ENCODE results near the gene PLEKHA6. TPM values are rescaled to one million over a fixed set of nuclear protein-coding genes. Genes with fewer than 3 reads are reported as not detected.
A peak's percentile ranks its signal among the peaks of the same experiment; 100 is the strongest.

Gene PLEKHA6
- total and polyA plus RNA-seq, 2 of the 4 experiments (the other 2 are of a cell fraction): 8.2 to 19.9 TPM

GRCh38 chr1:204390751-204391466 lies 31.2 kb upstream of the PLEKHA6 start:
- no peak overlapping the region for H3K9ac ChIP-seq (ENCODE audit: low read depth, low read length)
- H3K4me3 ChIP-seq (ENCODE audit: insufficient read depth, low read depth, low read length): no peak overlapping the region
- no peak overlapping the region for H3K23ac ChIP-seq (ENCODE audit: low read depth, low read length)
- H3K18ac ChIP-seq (ENCODE audit: low read depth, low read length): no peak overlapping the region
- H2AFZ ChIP-seq (replicated peaks; ENCODE audit: low read length, poor library complexity): no peak overlapping the region
- H2BK120ac ChIP-seq (ENCODE audit: low read depth, low read length): no peak overlapping the region
- WGBS, 2 experiments (ENCODE audit: extremely low coverage in 2 of 2, insufficient read length in 1 of 2): no CpG with 5 or more reads among the region's 4 CpGs
- H4K8ac ChIP-seq (ENCODE audit: low read depth in 2 of 2, low read length in 2 of 2): no peak overlapping the region
- no peaks in the 10 kb centered on the region for H3K36me3 ChIP-seq (ENCODE audit: control insufficient read depth, insufficient read depth, low read length)
- H3K27me3 ChIP-seq (ENCODE audit: control insufficient read depth, insufficient read depth, low read length): peaks cover 8% of the 10 kb centered on the region
- DNase-seq (peak; percentile 41), ATAC-seq (ENCODE audit: low read depth) (no peak)
- H2AK9ac ChIP-seq (replicated peaks; ENCODE audit: low read depth, low read length, poor library complexity): no peak overlapping the region
- H3K79me1 ChIP-seq (ENCODE audit: low read depth in 1 of 2, low read length in 2 of 2): no peaks in the 10 kb centered on the region
- H4K20me1 ChIP-seq (ENCODE audit: insufficient read depth, low read length): no peaks in the 10 kb centered on the region
- H3K4me1 ChIP-seq (ENCODE audit: control insufficient read depth, insufficient read depth, low read length): no peaks in the 10 kb centered on the region
- no peak overlapping the region for H4K5ac ChIP-seq (ENCODE audit: low read depth, low read length)
- no peak for TF ChIP-seq RCOR1 (IDR thresholded peaks at IDR 0.05; ENCODE audit: insufficient replicate concordance, low read length)
- no peak for TF ChIP-seq NFE2L2 (IDR thresholded peaks at IDR 0.05; ENCODE audit: low read depth, low read length)
- TF ChIP-seq FOS (IDR thresholded peaks at IDR 0.05; ENCODE audit: low read depth, low read length): no peak
- no peak for TF ChIP-seq BHLHE40 (IDR thresholded peaks at IDR 0.05; ENCODE audit: low read depth, low read length)
- no peak for TF ChIP-seq USF2 (IDR thresholded peaks at IDR 0.05; ENCODE audit: low read depth, low read length)
- TF ChIP-seq RFX5 (IDR thresholded peaks at IDR 0.05; ENCODE audit: low read depth, low read length): no peak
- no peak for TF ChIP-seq MXI1 (IDR thresholded peaks at IDR 0.05; ENCODE audit: borderline replicate concordance, low read depth, low read length)
- no peak for TF ChIP-seq SMC3 (IDR thresholded peaks at IDR 0.05; ENCODE audit: low read depth, low read length)
- TF ChIP-seq RAD21 (IDR thresholded peaks at IDR 0.05; ENCODE audit: low read length): no peak
- TF ChIP-seq POLR2A (IDR thresholded peaks at IDR 0.05; ENCODE audit: low read depth, low read length): no peak
- no peak for TF ChIP-seq CEBPB (IDR thresholded peaks at IDR 0.05; ENCODE audit: low read depth, low read length)
- TF ChIP-seq CHD1 (IDR thresholded peaks at IDR 0.05; ENCODE audit: low read depth, low read length): no peak
- no peak for TF ChIP-seq MAZ (IDR thresholded peaks at IDR 0.05; ENCODE audit: borderline replicate concordance, low read depth, low read length)
- TF ChIP-seq CTCF (conservative IDR thresholded peaks at IDR 0.05; ENCODE audit: low read depth, low read length): no peak
- TF ChIP-seq ELK1 (IDR thresholded peaks at IDR 0.05; ENCODE audit: borderline replicate concordance, low read depth, low read length): no peak
- TF ChIP-seq MAFK (IDR thresholded peaks at IDR 0.05; ENCODE audit: low read depth, low read length): no peak
- CTCF ChIA-PET: interaction anchor here (1.3 kb wide), 1 partner anchor 8 kb away, joined by 4 read pairs; no protein-coding TSS in a partner anchor
- intact Hi-C loops (cut with micrococcal nuclease): no loop called here
- POLR2A ChIA-PET (ENCODE audit: unreplicated experiment): no interaction called here
- H3K9me1 ChIP-seq (ENCODE audit: insufficient read depth, low read length): no peaks in the 10 kb centered on the region
- H2BK20ac ChIP-seq (ENCODE audit: low read depth, low read length): no peak overlapping the region
- no peak overlapping the region for H2AK5ac ChIP-seq (ENCODE audit: low read depth, low read length)
- H3K9me3 ChIP-seq (ENCODE audit: control insufficient read depth, insufficient read depth, low read length): no peaks in the 10 kb centered on the region
- no peak overlapping the region for H4K91ac ChIP-seq (ENCODE audit: insufficient read depth, low read depth, low read length)
- dilution Hi-C loops (cut with HindIII; ENCODE audit: low sequenced_read_pairs, unreplicated experiment): loop anchor here (25.0 kb wide), 2 partner anchors 229 to 529 kb away; partner anchors contain the start of genes ETNK2, REN and SNRPE
- no peak overlapping the region for H3K56ac ChIP-seq (ENCODE audit: extremely low read depth, insufficient read depth, low read length)
- no peak overlapping the region for H3K27ac ChIP-seq (ENCODE audit: insufficient read depth, low read length)
- no peak overlapping the region for H2BK5ac ChIP-seq (ENCODE audit: low read depth, low read length, poor library complexity, severe bottlenecking)
- no peak overlapping the region for H2BK15ac ChIP-seq (ENCODE audit: low read depth, low read length)
- H3K4me2 ChIP-seq (ENCODE audit: low read depth, low read length): no peak overlapping the region
- in situ Hi-C loops (cut with MboI; ENCODE audit: low sequenced_read_pairs): no loop called here
- BruUV-seq (replicated peaks): no TSS peak
- H3K4ac ChIP-seq (ENCODE audit: low read depth, low read length): no peak overlapping the region
- H3K14ac ChIP-seq (replicated peaks; ENCODE audit: low read depth, low read length): no peak overlapping the region

Measured in IMR-90 (cell line).